HepG2 (cell line): ENCODE results near the gene DUSP7. TPM values are rescaled to one million over a fixed set of nuclear protein-coding genes. Genes with fewer than 3 reads are reported as not detected.

Experiments
- AHDC1 ChIP-seq: sonication (generic); formaldehyde crosslinking; IDR thresholded peaks from 2 replicates; pipeline ENCODE4 v1.5.1; 2020; ENCODE audit warnings: mild to moderate bottlenecking, missing genetic modification reagents, borderline replicate concordance
- ARHGAP35 ChIP-seq: sonication (generic); formaldehyde crosslinking; IDR thresholded peaks from 2 replicates; pipeline ENCODE4 v1.9.0; 2022; ENCODE audit warnings: mild to moderate bottlenecking, inconsistent platforms, moderate library complexity, missing genetic modification reagents, borderline replicate concordance
- ATF3 ChIP-seq: sonication (generic); formaldehyde crosslinking; IDR thresholded peaks from 2 replicates; pipeline ENCODE4 v1.4.0; 2020; ENCODE audit warnings: missing genetic modification reagents
- HDAC2 ChIP-seq: sonication (generic); formaldehyde crosslinking; IDR thresholded peaks from 2 replicates; pipeline ENCODE4 v1.4.0; 2020; ENCODE audit warnings: missing genetic modification reagents
- HNF4G ChIP-seq, 2 experiments: sonication (generic) in 1 of 2; formaldehyde crosslinking in 1 of 2; IDR thresholded peaks; 2 replicates each; pipeline versions ENCODE4 v1.4.0 to v1.6.1; 2011 to 2020; ENCODE audit warnings: borderline replicate concordance in 2 of 2, low read depth in 2 of 2, mild to moderate bottlenecking in 2 of 2, low read length in 1 of 2, missing genetic modification reagents in 1 of 2, moderate library complexity in 1 of 2
- MYC ChIP-seq: sonication (generic); formaldehyde crosslinking; IDR thresholded peaks from 2 replicates; pipeline ENCODE4 v1.9.0; 2021; ENCODE audit warnings: missing genetic modification reagents, borderline replicate concordance
- NFE2 ChIP-seq: sonication (generic); formaldehyde crosslinking; IDR thresholded peaks from 2 replicates; pipeline ENCODE4 v1.4.0; 2020; ENCODE audit warnings: missing genetic modification reagents
- POGZ ChIP-seq: sonication (generic); formaldehyde crosslinking; IDR thresholded peaks from 2 replicates; pipeline ENCODE4 v1.4.0; 2020; ENCODE audit warnings: mild to moderate bottlenecking, missing genetic modification reagents
- XRCC5 ChIP-seq: fragments of 200-400 bp; formaldehyde crosslinking; optimal IDR thresholded peaks from 2 replicates; pipeline ENCODE3; 2017; ENCODE audit warnings: mild to moderate bottlenecking, low read length
- ZC3H13 ChIP-seq: sonication (generic); formaldehyde crosslinking; IDR thresholded peaks from 2 replicates; pipeline ENCODE4 v1.8.1; 2023; ENCODE audit warnings: mild to moderate bottlenecking, missing genetic modification reagents, moderate library complexity
- ZFAT ChIP-seq: sonication (generic); formaldehyde crosslinking; conservative IDR thresholded peaks from 2 replicates; pipeline ENCODE4 v1.8.1; 2023; ENCODE audit warnings: missing genetic modification reagents, inconsistent platforms
- ZFP36L1 ChIP-seq: sonication (generic); formaldehyde crosslinking; IDR thresholded peaks from 2 replicates; pipeline ENCODE4 v1.8.0; 2022; ENCODE audit warnings: mild to moderate bottlenecking, missing genetic modification reagents, moderate library complexity
- ZNF253 ChIP-seq: sonication (generic); formaldehyde crosslinking; IDR thresholded peaks from 2 replicates; pipeline ENCODE4 v1.8.0; 2022; ENCODE audit warnings: mild to moderate bottlenecking, missing genetic modification reagents, borderline replicate concordance
- ZNF30 ChIP-seq: sonication (generic); formaldehyde crosslinking; IDR thresholded peaks from 2 replicates; pipeline ENCODE4 v1.5.0; 2020; ENCODE audit warnings: mild to moderate bottlenecking, missing genetic modification reagents
- ZNF605 ChIP-seq: sonication (generic); formaldehyde crosslinking; IDR thresholded peaks from 2 replicates; pipeline ENCODE4 v1.8.0; 2022; ENCODE audit warnings: mild to moderate bottlenecking, missing genetic modification reagents
- ZSCAN29 ChIP-seq: sonication (generic); formaldehyde crosslinking; conservative IDR thresholded peaks from 2 replicates; pipeline ENCODE4 v1.4.0; 2020; ENCODE audit warnings: mild to moderate bottlenecking, missing genetic modification reagents
- polyA plus RNA-seq, 8 experiments: library from polyadenylated mRNA; depleted of rRNA in 3 of 8; stranded (reverse) in 7 of 8; unstranded in 1 of 8; fragments of >200 nt; fragmentation: Illumina TruSeq in 4 of 8; extraction: Trizol in 4 of 8; gene quantifications; 2 replicates each; pipeline versions ENCODE4 v1.2.1 to v1.2.3, GENCODE V29; 2011 to 2016; ENCODE audit warnings: low read depth in 4 of 8, missing spikeins in 1 of 8, mixed read lengths in 1 of 8; ENCODE audit not compliant: insufficient read depth in 1 of 8
- total RNA-seq, 5 experiments: library from RNA; depleted of rRNA; stranded (reverse); fragments of >200 nt; fragmentation: Illumina TruSeq; extraction: Trizol; gene quantifications; 2 replicates each; pipeline ENCODE4 v1.2.3, GENCODE V29; 2016; ENCODE audit warnings: low read depth in 1 of 5

The DUSP7 gene
- total and polyA plus RNA-seq, 2 of the 13 experiments (the other 11 are each of a cell fraction or from before 2014, with no cell fraction given), result 6.6 to 8.8 TPM

- TF ChIP-seq AHDC1 (0 out of 2 replicates have a peak, but pooled peaks have one; percentile 20), NFE2 (CRISPR knock-in tag) (no peak), HNF4G (IDR thresholded peaks at IDR 0.05; ENCODE audit: borderline replicate concordance, low read depth, low read length) (0 out of 2 replicates have a peak, but pooled peaks have one; percentile 15), HNF4G (CRISPR knock-in tag; IDR thresholded peaks at IDR 0.05; ENCODE audit: borderline replicate concordance, low read depth) (no peak), ZNF605 (CRISPR knock-in tag) (no peak), ATF3 (peak; percentile 51; the same call in 1 of the 2 replicates), ZC3H13 (CRISPR knock-in tag) (no peak), ARHGAP35 (CRISPR knock-in tag) (no peak), ZSCAN29 (CRISPR knock-in tag) (no peak), POGZ (CRISPR knock-in tag) (no peak), ZFP36L1 (CRISPR knock-in tag) (no peak), ZNF253 (CRISPR knock-in tag) (no peak), ZNF30 (CRISPR knock-in tag) (no peak), ZFAT (CRISPR knock-in tag) (no peak), HDAC2 (peak; percentile 12; the same call in 1 of the 2 replicates), XRCC5 (no peak), MYC (CRISPR knock-in tag) (peak; percentile 55)
Observed at GRCh38 chr3:52029535-52029934, 26.8 kb downstream of the DUSP7 start (continued).
